Measurements from ENCODE around the gene SAMD4A. TPM values are rescaled to one million over a fixed set of nuclear protein-coding genes. Genes with fewer than 3 reads are reported as not detected.

SAMD4A gene
- total RNA-seq, 1 experiment from 2014 or later, result 26.5 TPM

DNA sequence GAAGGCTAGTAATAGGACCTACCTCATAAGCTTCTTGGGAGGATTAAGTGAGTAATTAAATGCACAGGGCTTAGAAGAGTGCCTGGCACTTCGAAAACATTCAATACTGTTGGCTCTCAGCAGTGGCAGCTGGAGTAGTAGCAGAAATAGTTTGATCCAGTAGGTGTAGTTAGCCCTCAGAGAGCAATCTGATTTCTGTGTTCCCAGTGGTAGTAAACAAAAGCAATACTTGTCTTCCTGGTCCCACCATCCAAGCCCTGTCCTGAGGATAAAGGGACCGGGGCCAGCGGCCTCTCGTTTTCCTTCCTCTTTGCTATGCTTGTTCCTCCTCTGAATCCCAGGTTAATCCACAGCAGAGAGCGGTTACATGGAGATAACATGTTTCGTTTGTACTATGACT, 131.6 kb downstream of the SAMD4A start:
- Histone ChIP-seq H3K36me3 (ENCODE audit: insufficient read depth, low read length, poor library complexity, severe bottlenecking) (no peaks in the 10 kb centered on the region), H3K9me3 (ENCODE audit: low read depth, low read length, poor library complexity, severe bottlenecking) (no peaks in the 10 kb centered on the region), H3K27me3 (replicated peaks; ENCODE audit: insufficient read depth, low read depth, low read length, poor library complexity) (no peaks in the 10 kb centered on the region), H3K4me1 (ENCODE audit: insufficient read depth, low read length, poor library complexity, severe bottlenecking) (peaks cover 10% of the 10 kb centered on the region), H3K27ac (ENCODE audit: low read depth, low read length, poor library complexity, severe bottlenecking) (no peak overlapping the region), H3K4me3 (ENCODE audit: low read depth, low read length, poor library complexity, severe bottlenecking) (no peak overlapping the region)
- POLR2A ChIA-PET (ENCODE audit: low non-redundant PET), result interaction anchor here (0.6 kb wide), 1 partner anchor 122 kb away, joined by 10 read pairs; no protein-coding TSS in a partner anchor
- no TSS peak for BruUV-seq (replicated peaks)
- intact Hi-C loops (cut with micrococcal nuclease; ENCODE audit: unreplicated experiment), result no loop called here
- no peak for TF ChIP-seq CTCF (conservative IDR thresholded peaks at IDR 0.05; ENCODE audit: low read depth, low read length)
- no peak for TF ChIP-seq EZH2 (IDR thresholded peaks at IDR 0.05; ENCODE audit: borderline replicate concordance, low read depth, low read length, poor library complexity, severe bottlenecking)
- no peak for DNase-seq (ENCODE audit: low spot score)
- CTCF ChIA-PET, result no interaction called here

DNA sequence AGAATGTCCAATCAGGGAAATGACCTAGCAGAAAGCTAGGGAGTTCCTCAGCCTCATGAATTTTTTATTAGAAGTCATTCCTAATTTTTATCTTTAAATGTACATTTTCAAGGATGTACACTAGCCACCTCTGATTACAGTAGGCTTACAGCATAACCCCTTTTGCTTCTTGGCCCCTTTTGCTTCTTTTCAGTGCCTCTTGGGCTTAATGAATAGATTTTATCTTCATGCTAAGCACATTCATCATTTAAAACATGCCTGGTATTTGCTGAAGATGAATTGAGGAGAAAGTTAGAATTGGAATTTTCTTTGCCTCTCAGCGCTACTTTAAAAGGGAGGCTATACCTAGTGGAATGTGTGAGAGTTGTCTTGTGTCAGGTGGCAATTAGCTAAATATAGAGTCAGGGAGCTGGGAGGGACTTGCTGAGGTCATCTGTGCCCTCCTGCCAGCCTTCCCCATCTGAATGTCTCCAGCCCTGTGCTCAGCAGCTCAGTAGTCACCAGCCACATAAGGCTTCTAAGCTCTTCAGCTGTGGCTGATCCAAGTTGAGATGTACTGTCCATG, 132.1 kb downstream of the SAMD4A start:
- peaks cover 10% of the 10 kb centered on the region for H3K4me1 ChIP-seq (ENCODE audit: insufficient read depth, low read length, poor library complexity, severe bottlenecking)
- ChIA-PET POLR2A (ENCODE audit: low non-redundant PET) (interaction anchor here (0.6 kb wide), 1 partner anchor 123 kb away, joined by 10 read pairs; no protein-coding TSS in a partner anchor), CTCF (interaction anchor here (0.5 kb wide), 1 partner anchor 34 kb away, joined by 5 read pairs; no protein-coding TSS in a partner anchor)
- intact Hi-C loops (cut with micrococcal nuclease; ENCODE audit: unreplicated experiment), result no loop called here
- BruUV-seq (replicated peaks), result no TSS peak
- no peak overlapping the region for H3K4me3 ChIP-seq (ENCODE audit: low read depth, low read length, poor library complexity, severe bottlenecking)
- no peaks in the 10 kb centered on the region for H3K9me3 ChIP-seq (ENCODE audit: low read depth, low read length, poor library complexity, severe bottlenecking)
- no peak for DNase-seq (ENCODE audit: low spot score)
- H3K27me3 ChIP-seq (replicated peaks; ENCODE audit: insufficient read depth, low read depth, low read length, poor library complexity), result no peaks in the 10 kb centered on the region
- TF ChIP-seq CTCF (conservative IDR thresholded peaks at IDR 0.05; ENCODE audit: low read depth, low read length) (no peak), EZH2 (IDR thresholded peaks at IDR 0.05; ENCODE audit: borderline replicate concordance, low read depth, low read length, poor library complexity, severe bottlenecking) (no peak)
- no peak overlapping the region for H3K27ac ChIP-seq (ENCODE audit: low read depth, low read length, poor library complexity, severe bottlenecking)
- no peaks in the 10 kb centered on the region for H3K36me3 ChIP-seq (ENCODE audit: insufficient read depth, low read length, poor library complexity, severe bottlenecking)

DNA sequence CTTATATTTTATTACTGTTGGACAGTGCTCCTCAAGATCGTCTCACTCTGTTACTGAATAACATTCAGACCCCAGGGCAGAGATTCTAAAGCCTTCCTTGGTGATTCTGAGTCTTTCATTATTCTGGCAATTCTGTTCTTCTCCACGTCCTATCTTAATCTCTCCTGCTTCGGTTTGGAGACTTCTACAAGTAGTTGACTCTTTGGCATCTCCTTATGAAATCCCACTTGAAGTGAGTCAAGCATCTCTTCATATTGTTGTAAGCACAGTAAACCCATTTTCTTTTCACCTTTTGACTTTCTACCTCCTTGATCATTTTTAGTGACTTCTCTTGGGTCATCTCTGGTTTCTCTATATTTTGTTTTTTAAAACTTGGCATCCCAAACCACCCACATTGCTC, 132.8 kb downstream of the SAMD4A start:
- CTCF ChIA-PET, result interaction anchor here (0.5 kb wide), 1 partner anchor 35 kb away, joined by 5 read pairs; no protein-coding TSS in a partner anchor
- H3K27ac ChIP-seq (ENCODE audit: low read depth, low read length, poor library complexity, severe bottlenecking), result no peak overlapping the region
- no TSS peak for BruUV-seq (replicated peaks)

More for the DNA sequence above, 132.8 kb downstream of the SAMD4A start:
- peaks cover 10% of the 10 kb centered on the region for H3K4me1 ChIP-seq (ENCODE audit: insufficient read depth, low read length, poor library complexity, severe bottlenecking)
- intact Hi-C loops (cut with micrococcal nuclease; ENCODE audit: unreplicated experiment), result no loop called here
- no peak overlapping the region for H3K4me3 ChIP-seq (ENCODE audit: low read depth, low read length, poor library complexity, severe bottlenecking)
- H3K36me3 ChIP-seq (ENCODE audit: insufficient read depth, low read length, poor library complexity, severe bottlenecking), result no peaks in the 10 kb centered on the region
- no peaks in the 10 kb centered on the region for H3K27me3 ChIP-seq (replicated peaks; ENCODE audit: insufficient read depth, low read depth, low read length, poor library complexity)
- POLR2A ChIA-PET (ENCODE audit: low non-redundant PET), result no interaction called here
- no peak for DNase-seq (ENCODE audit: low spot score)
- TF ChIP-seq EZH2 (IDR thresholded peaks at IDR 0.05; ENCODE audit: borderline replicate concordance, low read depth, low read length, poor library complexity, severe bottlenecking) (no peak), CTCF (conservative IDR thresholded peaks at IDR 0.05; ENCODE audit: low read depth, low read length) (no peak)
- no peaks in the 10 kb centered on the region for H3K9me3 ChIP-seq (ENCODE audit: low read depth, low read length, poor library complexity, severe bottlenecking)
